SH-SY5Y (cell line): ENCODE measurements around the gene RNLS.

Source experiments
- GATA2 ChIP-seq: IDR thresholded peaks from 2 replicates; pipeline ENCODE4 v1.6.1; 2011; ENCODE audit warnings: mild to moderate bottlenecking, low read depth, low read length
- GATA3 ChIP-seq: IDR thresholded peaks from 2 replicates; pipeline ENCODE4 v1.6.1; 2011; ENCODE audit warnings: low read depth, mild to moderate bottlenecking, low read length, moderate library complexity

- no peak for TF ChIP-seq GATA3
- TF ChIP-seq GATA2 = no peak
Observed at GRCh38 chr10:88241501-88241900, 341.6 kb downstream of the RNLS start.
